Panc1 (cell line): Measurements from ENCODE around the gene MTAP. TPM values are rescaled to one million over a fixed set of nuclear protein-coding genes. Genes with fewer than 3 reads are reported as not detected.

Experiments used
- ATAC-seq: fragments of 200-7000 bp; cut with Tn5 transposase; 2 replicates; pipeline ENCODE4 v1.9.1; 2020; ENCODE audit warnings: mild to moderate bottlenecking, moderate library complexity
- BruUV-seq: library from RNA; stranded (reverse); fragments of 400-500 nt; replicated peaks from 2 replicates; lab custom pipeline; 2021; lab: Mats Ljungman, UMichigan
- CTCF ChIA-PET: fragments of 300-600 bp; sonication (Branson Sonifier 250); formaldehyde crosslinking; loops from one replicate; lab custom pipeline; 2022; ENCODE audit warnings: antibody characterized with exemption; lab: Charles Lee
- POLR2A ChIA-PET: fragments of 300-600 bp; sonication (Branson Sonifier 250); formaldehyde crosslinking; loops from one replicate; lab custom pipeline; 2022; ENCODE audit warnings: antibody characterized with exemption; lab: Charles Lee
- DNase-seq: peaks from one replicate; pipeline ENCODE4 v3.0.0-alpha.2; 2010; ENCODE audit warnings: low read depth, low spot score
- H3K27ac ChIP-seq: 2 replicates; pipeline ENCODE4 v1.5.1; 2011; ENCODE audit warnings: mild to moderate bottlenecking, low read length, inconsistent platforms
- H3K27me3 ChIP-seq: fragments of 200-500 bp; sonication (Bioruptor generic); 2 replicates; pipeline ENCODE4 v1.6.0; 2014; ENCODE audit warnings: low read length, inconsistent platforms; ENCODE audit not compliant: control insufficient read depth, insufficient read depth
- H3K36me3 ChIP-seq: fragments of 200-500 bp; sonication (Bioruptor generic); 2 replicates; pipeline ENCODE4 v1.5.1; 2014; ENCODE audit warnings: inconsistent platforms, mild to moderate bottlenecking, low read length, moderate library complexity; ENCODE audit not compliant: control insufficient read depth, insufficient read depth
- H3K4me1 ChIP-seq: 2 replicates; pipeline ENCODE4 v1.5.1; 2011; ENCODE audit warnings: inconsistent platforms, mild to moderate bottlenecking, low read length, moderate library complexity; ENCODE audit not compliant: control insufficient read depth, insufficient read depth
- H3K4me3 ChIP-seq, 2 experiments: 2 replicates each; pipeline ENCODE4 v1.5.1; 2011 to 2012; ENCODE audit warnings: low read depth in 2 of 2, low read length in 2 of 2, mild to moderate bottlenecking in 2 of 2, inconsistent platforms in 1 of 2, moderate library complexity in 1 of 2
- H3K9me3 ChIP-seq: fragments of 200-500 bp; sonication (Bioruptor generic); 2 replicates; pipeline ENCODE4 v1.5.1; 2014; ENCODE audit warnings: low read depth, mild to moderate bottlenecking, inconsistent platforms, low read length, moderate library complexity; ENCODE audit not compliant: control insufficient read depth, insufficient read depth
- CTCF ChIP-seq: fragments of 450-650 bp; IDR thresholded peaks from 2 replicates; pipeline ENCODE4 v1.5.1; 2017; ENCODE audit warnings: mild to moderate bottlenecking
- POLR2AphosphoS5 ChIP-seq: IDR thresholded peaks from 2 replicates; pipeline ENCODE4 v1.6.1; 2012; ENCODE audit warnings: mild to moderate bottlenecking, low read depth, low read length, moderate library complexity
- REST ChIP-seq, 2 experiments: IDR thresholded peaks; 2 replicates each; pipeline ENCODE4 v1.6.1; 2011 to 2012; ENCODE audit warnings: low read depth in 2 of 2, control low read depth in 1 of 2, low read length in 1 of 2, mild to moderate bottlenecking in 1 of 2, moderate library complexity in 1 of 2; ENCODE audit not compliant: insufficient read depth in 1 of 2
- SIN3A ChIP-seq: IDR thresholded peaks from 2 replicates; pipeline ENCODE4 v1.6.1; 2012; ENCODE audit warnings: low read depth, mild to moderate bottlenecking, low read length, moderate library complexity, borderline replicate concordance; ENCODE audit not compliant: insufficient read depth
- TCF7L2 ChIP-seq: IDR thresholded peaks from 2 replicates; pipeline ENCODE4 v1.6.1; 2011; ENCODE audit warnings: mild to moderate bottlenecking, low read depth, low read length, inconsistent platforms
- in situ Hi-C: cut with HindIII; loops from 2 replicates; pipeline ENCODE4 v1.10.0; 2016; ENCODE audit warnings: low sequenced_read_pairs, low pct_unique_long_range_greater_than_20kb
- intact Hi-C: fragments of 100-400 bp; cut with micrococcal nuclease; formaldehyde crosslinking; loops from one replicate; pipeline ENCODE4 v1.10.0; 2022; ENCODE audit not compliant: unreplicated experiment
- total RNA-seq: library from RNA; stranded (reverse); gene quantifications from one replicate; pipeline ENCODE4 v1.2.1, GENCODE V29; 2021; ENCODE audit not compliant: unreplicated experiment

The MTAP gene
- total RNA-seq, 1 experiment from 2014 or later, result 9.6 TPM

GRCh38 chr9:21835121-21835520 is 32.7 kb downstream of the MTAP start:
- DNase-seq, result no peak
- no peaks in the 10 kb centered on the region for H3K36me3 ChIP-seq
- no peaks in the 10 kb centered on the region for H3K27me3 ChIP-seq
- in situ Hi-C loops (no loop called here), intact Hi-C loops (no loop called here)
- no peak overlapping the region for H3K4me3 ChIP-seq
- no peak for ATAC-seq
- no TSS peak for BruUV-seq
- H3K27ac ChIP-seq, result no peak overlapping the region
- H3K4me1 ChIP-seq, result no peaks in the 10 kb centered on the region
- ChIA-PET POLR2A (no interaction called here), CTCF (no interaction called here)
- H3K9me3 ChIP-seq, result no peaks in the 10 kb centered on the region
- TF ChIP-seq TCF7L2, result no peak
- TF ChIP-seq POLR2AphosphoS5, result no peak
- TF ChIP-seq SIN3A, result no peak
- TF ChIP-seq CTCF, result no peak
- TF ChIP-seq REST (IDR thresholded peaks at IDR 0.05; ENCODE audit: insufficient read depth in 1 of 2, low read depth in 2 of 2, low read length in 1 of 2), result no peak

- ChIA-PET POLR2A (no interaction called here), CTCF (no interaction called here)
- no TSS peak for BruUV-seq
- H3K4me3 ChIP-seq, result no peak overlapping the region
- in situ Hi-C loops (no loop called here), intact Hi-C loops (no loop called here)
- H3K27ac ChIP-seq, result no peak overlapping the region
- TF ChIP-seq REST (IDR thresholded peaks at IDR 0.05; ENCODE audit: insufficient read depth in 1 of 2, low read depth in 2 of 2, low read length in 1 of 2) (no peak), SIN3A (no peak), POLR2AphosphoS5 (no peak), TCF7L2 (no peak), CTCF (no peak)
- no peak for DNase-seq
- no peaks in the 10 kb centered on the region for H3K36me3 ChIP-seq
- no peaks in the 10 kb centered on the region for H3K27me3 ChIP-seq
- H3K9me3 ChIP-seq, result no peaks in the 10 kb centered on the region
- ATAC-seq, result no peak
- H3K4me1 ChIP-seq, result no peaks in the 10 kb centered on the region
Observed at GRCh38 chr9:21836437-21837161, 34.2 kb downstream of the MTAP start.
